Measurements from ENCODE around the gene SBF2.

The SBF2 gene

GRCh38 chr11:9790703-9791102, 503.3 kb downstream of the SBF2 start:
- no peak for DNase-seq

GRCh38 chr11:9789910-9790309, 504.1 kb downstream of the SBF2 start:
- no peak for DNase-seq

GRCh38 chr11:9787981-9788521, 506.0 kb downstream of the SBF2 start:
- DNase-seq, result no peak

GRCh38 chr11:9787260-9787659, 506.8 kb downstream of the SBF2 start:
- no peak for DNase-seq

DNA sequence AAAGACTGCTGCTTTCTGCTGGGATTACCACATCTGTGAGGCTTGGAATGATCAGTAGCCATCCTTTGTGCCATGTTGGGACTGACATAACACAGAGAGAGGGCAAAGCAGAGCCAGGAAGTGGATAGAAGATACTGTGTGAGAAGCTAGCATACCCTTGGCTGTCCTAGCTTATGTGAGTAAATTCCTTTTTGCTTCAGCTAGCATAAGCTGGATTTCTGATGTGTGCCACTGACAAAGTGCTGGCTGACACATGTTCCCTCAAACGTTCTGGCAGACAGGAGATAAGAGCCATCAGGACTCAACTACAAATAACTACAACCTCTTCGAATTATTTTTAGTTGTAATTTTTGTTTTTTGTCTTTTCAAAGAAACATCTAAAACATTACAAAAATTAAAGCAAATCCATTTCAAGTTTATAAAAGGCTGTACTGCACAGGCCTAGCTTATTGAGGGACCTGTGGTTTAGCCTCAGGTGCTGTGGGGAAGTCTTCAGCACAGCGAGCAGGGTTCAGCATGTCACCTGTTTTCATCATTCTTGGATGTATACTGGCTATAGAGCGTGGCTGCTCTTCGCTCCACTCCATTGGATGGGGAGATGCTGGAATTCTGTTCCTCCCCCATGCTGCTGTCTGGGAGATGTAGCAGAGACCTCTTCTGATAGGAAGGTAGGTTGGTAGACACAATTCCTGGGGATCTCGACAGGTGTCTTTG, 509.3 kb downstream of the SBF2 start:
- DNase-seq, result no peak

- DNase-seq, result no peak
Measured at GRCh38 chr11:9783986-9784385, 510.0 kb downstream of the SBF2 start.

DNA sequence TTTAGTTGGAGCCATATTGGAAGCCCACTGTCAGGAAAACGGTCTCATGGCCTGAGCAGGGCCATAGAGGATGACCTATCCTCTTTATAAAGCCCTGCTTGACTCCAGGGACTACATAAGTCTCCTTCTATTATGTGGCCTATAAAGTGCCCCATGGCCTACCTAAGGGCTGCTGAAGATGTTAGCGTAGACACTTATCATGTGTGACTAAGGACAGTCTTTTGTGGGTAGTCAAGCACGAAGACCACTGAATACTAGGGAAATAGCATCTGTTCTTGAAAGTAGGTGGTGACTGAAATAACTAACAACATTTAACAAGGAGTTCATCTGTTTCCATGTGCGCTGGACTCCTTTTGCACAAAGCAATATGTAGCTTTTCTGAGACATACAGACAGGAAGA, 513.1 kb downstream of the SBF2 start:
- DNase-seq, result no peak

DNA sequence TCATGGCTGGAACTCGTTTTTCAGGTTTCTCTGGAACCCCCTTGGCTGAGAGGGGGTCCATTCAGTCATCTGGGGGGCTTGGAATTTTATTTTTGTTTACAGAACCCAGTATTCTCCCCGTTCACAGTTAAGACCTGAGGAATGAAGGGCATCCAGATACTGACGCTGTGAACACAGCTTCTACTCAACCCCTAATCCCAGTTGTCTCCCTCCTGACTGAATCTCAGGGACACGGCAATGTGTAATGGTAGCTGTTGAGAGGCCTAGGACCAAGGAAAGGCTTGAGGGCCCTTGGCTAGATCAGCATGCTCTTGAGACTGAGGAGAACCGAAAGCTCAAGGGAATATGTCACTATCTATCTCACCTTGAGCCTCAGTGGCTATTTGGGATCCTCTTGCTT, 516.5 kb downstream of the SBF2 start:
- no peak for DNase-seq

GRCh38 chr11:9777066-9777465, 517.0 kb downstream of the SBF2 start:
- DNase-seq, result no peak

DNA sequence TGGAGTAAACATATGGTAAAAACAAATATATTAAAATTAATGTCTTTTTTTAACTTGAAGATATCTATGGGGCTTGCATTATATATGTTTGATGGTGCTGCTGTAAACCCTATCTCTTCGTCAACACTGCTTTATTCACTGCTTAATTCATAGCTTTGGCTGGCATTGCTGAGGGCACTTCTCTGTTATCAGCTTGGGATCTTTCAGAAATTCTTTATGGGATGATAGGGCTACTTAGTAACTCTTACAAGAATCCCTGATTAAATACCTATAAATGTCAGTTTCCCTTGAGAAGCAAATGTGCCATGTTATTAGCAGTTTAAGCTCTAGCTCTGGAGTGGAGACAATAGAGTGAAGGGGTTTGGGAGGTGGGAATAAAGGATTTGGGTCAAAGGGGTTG, 517.8 kb downstream of the SBF2 start:
- DNase-seq, result no peak

DNA sequence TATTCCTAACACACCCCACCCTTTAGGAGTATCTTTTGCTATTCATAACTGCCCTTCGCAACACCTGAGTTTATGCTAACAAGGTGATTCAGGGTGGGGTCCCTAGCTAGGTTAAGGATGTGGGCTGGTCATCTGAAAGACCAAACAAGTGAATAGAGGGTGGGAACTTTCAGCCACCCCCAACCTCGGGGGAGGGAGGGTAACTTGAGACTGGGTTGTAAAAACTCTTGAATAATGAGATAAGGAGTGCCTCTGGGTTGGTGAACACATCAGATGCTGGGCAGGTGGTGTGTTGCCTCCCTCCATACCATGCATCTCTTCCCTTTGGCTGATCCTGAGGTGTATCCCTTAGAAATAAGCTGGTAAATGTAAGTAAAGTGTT, 518.6 kb downstream of the SBF2 start:
- DNase-seq, result no peak

- DNase-seq, result no peak
Measured at GRCh38 chr11:9774591-9775397, 519.2 kb downstream of the SBF2 start.

DNA sequence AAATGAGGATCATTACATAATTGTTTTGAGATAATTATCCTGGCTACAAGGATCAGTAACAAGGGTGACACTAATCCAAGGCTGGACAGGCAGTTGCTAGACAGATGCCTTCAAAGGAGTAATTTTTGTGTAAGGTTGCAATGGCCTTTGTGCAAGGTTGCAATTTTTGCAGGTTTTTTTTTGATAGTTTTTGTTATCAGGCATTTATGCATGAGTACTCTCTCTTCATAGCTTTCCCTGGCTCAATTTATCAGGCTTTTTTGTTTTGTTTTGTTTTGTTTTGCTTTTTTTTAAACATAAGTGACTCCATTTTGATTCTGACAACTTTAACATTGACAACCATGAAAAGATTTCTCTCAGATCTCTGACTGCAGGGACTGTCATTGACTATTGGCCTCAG, 519.9 kb downstream of the SBF2 start:
- no peak for DNase-seq

DNA sequence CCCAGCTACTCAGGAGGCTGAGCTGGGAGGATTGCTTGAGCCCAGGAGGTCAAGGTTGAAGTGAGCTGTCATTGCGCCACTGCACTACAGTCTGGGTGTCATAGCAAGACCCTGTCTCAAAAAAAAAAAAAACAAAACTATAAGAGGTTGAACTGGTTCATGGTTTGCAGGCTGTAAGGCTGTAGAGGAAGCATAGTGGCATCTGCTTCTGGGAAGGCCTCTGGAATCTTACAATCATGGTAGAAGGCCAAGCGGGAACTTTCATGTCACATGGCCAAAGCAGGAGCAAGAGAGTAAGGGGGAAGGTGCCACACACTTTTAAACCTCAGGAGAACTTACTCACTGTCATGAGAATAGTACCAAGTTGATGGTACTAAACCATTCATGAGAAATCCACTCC, 520.5 kb downstream of the SBF2 start:
- DNase-seq, result no peak

GRCh38 chr11:9772218-9772617, 521.8 kb downstream of the SBF2 start:
- no peak for DNase-seq

DNA sequence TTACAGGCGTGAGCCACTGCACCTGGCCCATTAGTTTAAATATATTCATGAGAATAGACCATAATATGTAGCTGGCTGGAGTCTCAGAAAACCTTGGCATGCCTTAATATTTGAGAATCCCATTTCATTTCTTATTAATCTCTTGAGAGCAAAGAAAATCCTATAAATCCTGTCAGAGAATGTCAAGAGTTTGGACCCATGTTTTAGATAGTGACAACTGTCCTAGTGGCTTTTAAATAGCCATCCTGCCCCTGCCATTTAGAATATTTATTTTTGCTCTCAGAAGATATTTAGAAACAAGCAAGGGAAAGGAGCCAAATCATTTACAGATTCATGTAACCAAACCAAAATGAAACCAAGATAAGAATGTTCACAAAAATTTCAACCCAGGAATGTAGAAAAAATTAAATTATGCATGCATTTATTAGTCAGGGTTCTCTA, 522.9 kb downstream of the SBF2 start:
- DNase-seq, result no peak

- no peak for DNase-seq
Measured at GRCh38 chr11:9769621-9770020, 524.4 kb downstream of the SBF2 start.

DNA sequence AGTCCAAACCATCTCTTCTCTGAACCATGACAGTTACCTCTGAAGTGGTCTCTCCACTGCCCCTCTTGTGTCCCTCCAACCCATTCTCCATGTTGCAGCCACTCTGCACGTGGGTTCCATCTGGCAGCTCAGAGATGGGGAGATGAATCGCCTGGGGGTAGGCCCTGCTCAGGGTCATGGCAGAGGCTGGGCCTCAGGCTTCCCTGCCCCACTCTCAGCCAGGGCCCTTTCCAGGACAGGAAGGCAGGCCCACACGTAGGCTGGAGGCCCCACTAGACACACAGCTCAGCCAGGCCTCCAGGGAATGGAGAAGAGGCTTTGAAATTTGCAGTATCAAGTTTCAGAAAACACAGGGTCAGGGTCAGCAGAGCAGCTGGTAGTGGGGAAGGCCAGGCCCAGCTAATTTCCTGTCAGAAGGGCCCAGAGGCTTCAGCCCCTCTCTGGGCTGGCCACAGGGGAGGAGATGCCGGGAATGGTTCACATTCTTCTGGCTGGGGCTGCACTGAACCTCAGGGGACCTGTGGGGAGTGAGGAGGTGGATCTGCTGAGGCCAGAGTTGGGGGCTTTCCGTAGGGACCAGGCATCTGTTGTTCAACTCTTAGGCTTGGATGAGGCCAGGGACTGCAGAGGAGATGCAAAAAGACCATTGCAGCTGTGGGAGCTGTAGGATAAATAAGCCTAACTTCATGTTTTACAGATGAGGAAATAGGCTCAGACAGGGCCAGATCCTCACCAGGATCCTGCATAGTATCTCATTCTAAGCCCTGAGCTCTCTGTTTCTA, 528.5 kb downstream of the SBF2 start:
- DNase-seq, result no peak

DNA sequence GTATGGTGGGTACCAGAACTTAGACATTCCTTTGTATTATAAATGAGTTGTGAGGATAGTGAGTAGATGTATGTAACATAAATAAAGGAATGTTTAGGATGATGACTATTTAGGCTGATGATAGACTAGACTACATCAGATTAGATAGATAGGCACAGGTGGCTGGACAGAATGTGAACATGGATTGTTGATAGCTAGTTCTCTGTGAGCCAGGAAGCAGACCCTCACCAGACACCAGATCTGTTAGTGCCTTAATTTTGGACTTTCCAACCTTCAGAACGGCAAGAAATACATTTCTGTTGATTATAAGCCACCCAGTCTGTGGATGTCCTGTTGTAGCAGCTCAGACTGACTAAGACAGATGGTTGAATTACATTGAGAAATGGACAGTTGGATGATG, 530.7 kb downstream of the SBF2 start:
- no peak for DNase-seq

- no peak for DNase-seq
Measured at GRCh38 chr11:9762531-9762930, 531.5 kb downstream of the SBF2 start.

- DNase-seq, result no peak
Measured at GRCh38 chr11:9761441-9761945, 532.5 kb downstream of the SBF2 start.

DNA sequence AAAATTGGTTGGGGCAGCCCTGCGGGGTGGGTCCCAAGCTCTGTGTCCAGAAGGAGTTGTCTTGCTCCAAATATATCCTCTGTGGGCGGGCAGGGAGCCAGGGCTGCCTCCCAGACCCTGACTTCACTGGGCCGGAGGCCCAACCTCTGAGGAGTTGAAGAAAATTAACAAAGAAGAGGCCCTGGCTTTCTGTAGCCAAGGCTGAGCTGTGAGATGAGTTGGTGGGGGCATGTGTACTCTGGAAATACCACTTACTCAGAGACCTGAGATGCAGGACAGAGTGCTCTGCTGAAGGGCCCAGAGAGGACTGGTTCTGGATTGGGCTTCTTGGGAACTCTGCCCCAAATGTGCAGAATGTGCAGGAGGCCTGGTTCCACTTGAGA, 533.8 kb downstream of the SBF2 start:
- DNase-seq, result no peak

DNA sequence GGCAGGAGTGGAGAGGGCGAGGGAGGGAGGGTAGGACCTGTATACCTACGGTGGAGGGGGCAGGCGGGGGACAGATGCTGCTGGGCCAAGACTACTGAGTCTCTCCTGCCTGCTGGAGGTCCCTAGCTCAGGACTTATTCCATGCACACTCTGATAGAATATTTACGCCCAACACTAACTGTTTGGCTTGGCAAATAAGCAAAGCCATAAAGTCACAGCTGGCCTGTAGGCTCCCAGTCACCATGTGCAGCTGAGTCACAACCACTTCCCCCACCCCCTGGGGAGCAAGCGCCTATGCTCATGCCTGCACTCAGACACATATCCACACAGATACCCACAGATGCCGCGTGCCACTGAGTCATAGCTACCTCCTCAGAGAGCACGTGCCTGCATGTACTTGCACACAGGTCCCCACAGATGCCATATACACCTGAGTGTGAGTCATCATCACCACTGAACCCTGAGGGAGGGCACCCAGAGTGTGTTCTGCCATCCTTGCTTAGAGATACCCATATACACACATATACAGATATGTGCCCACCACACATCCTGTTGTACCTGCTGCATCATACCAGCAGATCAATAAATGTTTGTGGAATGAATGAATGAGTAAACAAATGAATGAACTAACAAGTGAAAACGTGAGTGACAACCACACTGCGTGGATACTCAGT, 534.4 kb downstream of the SBF2 start:
- DNase-seq, result peak; percentile 96
